HepG2 (cell line): ENCODE measurements around the gene GOLGA6D. TPM values are rescaled to one million over a fixed set of nuclear protein-coding genes. Genes with fewer than 3 reads are reported as not detected.
A peak's percentile ranks its signal among the peaks of the same experiment; 100 is the strongest.

ENCODE experiments used
- BCL6 ChIP-seq: IDR thresholded peaks from 2 replicates; pipeline ENCODE4 v1.6.1; 2016; ENCODE audit warnings: missing genetic modification reagents, missing compliant biosample characterization
- ETV5 ChIP-seq: IDR thresholded peaks from 2 replicates; pipeline ENCODE4 v1.6.1; 2018; ENCODE audit warnings: missing biosample characterization, missing genetic modification reagents, inconsistent platforms, borderline replicate concordance
- GABPB1 ChIP-seq: IDR thresholded peaks from 2 replicates; pipeline ENCODE4 v1.6.1; 2016; ENCODE audit warnings: mild to moderate bottlenecking, missing genetic modification reagents, moderate library complexity, missing compliant biosample characterization
- HBP1 ChIP-seq: IDR thresholded peaks from 2 replicates; pipeline ENCODE4 v1.6.1; 2016; ENCODE audit warnings: low read depth, control low read depth
- HMGXB4 ChIP-seq, 2 experiments: sonication (generic) in 1 of 2; formaldehyde crosslinking in 1 of 2; IDR thresholded peaks; 2 replicates each; pipeline versions ENCODE4 v1.4.0 to v1.6.1; 2018 to 2020; ENCODE audit warnings: missing genetic modification reagents in 2 of 2, borderline replicate concordance in 1 of 2, low read depth in 1 of 2, mild to moderate bottlenecking in 1 of 2, missing biosample characterization in 1 of 2
- HOXA3 ChIP-seq: sonication (generic); formaldehyde crosslinking; IDR thresholded peaks from 2 replicates; pipeline ENCODE4 v1.5.0; 2020; ENCODE audit warnings: missing genetic modification reagents
- IRF1 ChIP-seq: sonication (generic); formaldehyde crosslinking; IDR thresholded peaks from 2 replicates; pipeline ENCODE4 v1.4.0; 2020; ENCODE audit warnings: low read depth, mild to moderate bottlenecking, missing genetic modification reagents
- MAFF ChIP-seq: IDR thresholded peaks from 2 replicates; pipeline ENCODE4 v1.6.1; 2011; ENCODE audit warnings: low read depth, low read length, improper control_type of control experiment
- RARG ChIP-seq: sonication (generic); formaldehyde crosslinking; IDR thresholded peaks from 2 replicates; pipeline ENCODE4 v1.4.0; 2020; ENCODE audit warnings: low read depth, mild to moderate bottlenecking, missing genetic modification reagents
- SAP130 ChIP-seq: IDR thresholded peaks from 2 replicates; pipeline ENCODE4 v1.6.1; 2016; ENCODE audit warnings: low read depth
- SRSF1 ChIP-seq: fragments of 200-400 bp; formaldehyde crosslinking; optimal IDR thresholded peaks from 2 replicates; pipeline ENCODE3; 2017; ENCODE audit warnings: mild to moderate bottlenecking, low read depth, low read length, moderate library complexity
- STAG1 ChIP-seq: sonication (generic); formaldehyde crosslinking; IDR thresholded peaks from 2 replicates; pipeline ENCODE4 v1.4.0; 2020; ENCODE audit warnings: missing genetic modification reagents
- U2AF1 ChIP-seq: fragments of 200-400 bp; formaldehyde crosslinking; optimal IDR thresholded peaks from 2 replicates; pipeline ENCODE3; 2017; ENCODE audit warnings: mild to moderate bottlenecking, low read depth, low read length
- ZNF138 ChIP-seq: sonication (generic); formaldehyde crosslinking; IDR thresholded peaks from 2 replicates; pipeline ENCODE4 v1.5.0; 2020; ENCODE audit warnings: mild to moderate bottlenecking, low read depth, missing genetic modification reagents
- ZNF263 ChIP-seq: sonication (generic); formaldehyde crosslinking; IDR thresholded peaks from 2 replicates; pipeline ENCODE4 v1.4.0; 2020; ENCODE audit warnings: missing genetic modification reagents
- ZNF264 ChIP-seq: sonication (generic); formaldehyde crosslinking; IDR thresholded peaks from 2 replicates; pipeline ENCODE4 v1.4.0; 2020; ENCODE audit warnings: missing genetic modification reagents
- ZNF337 ChIP-seq: sonication (generic); formaldehyde crosslinking; IDR thresholded peaks from 2 replicates; pipeline ENCODE4 v1.5.1; 2020; ENCODE audit warnings: missing genetic modification reagents, low read depth, mild to moderate bottlenecking, borderline replicate concordance
- ZNF430 ChIP-seq: sonication (generic); formaldehyde crosslinking; IDR thresholded peaks from 2 replicates; pipeline ENCODE4 v1.9.0; 2021; ENCODE audit warnings: mild to moderate bottlenecking, missing genetic modification reagents
- ZNF552 ChIP-seq: sonication (generic); formaldehyde crosslinking; IDR thresholded peaks from 2 replicates; pipeline ENCODE4 v1.9.0; 2022; ENCODE audit warnings: missing genetic modification reagents, mild to moderate bottlenecking, borderline replicate concordance
- ZNF768 ChIP-seq: sonication (generic); formaldehyde crosslinking; IDR thresholded peaks from 2 replicates; pipeline ENCODE4 v1.4.0; 2020; ENCODE audit warnings: missing genetic modification reagents
- ZNF790 ChIP-seq: sonication (generic); formaldehyde crosslinking; IDR thresholded peaks from 2 replicates; pipeline ENCODE4 v1.8.0; 2022; ENCODE audit warnings: missing genetic modification reagents, mild to moderate bottlenecking, borderline replicate concordance
- polyA plus RNA-seq, 8 experiments: library from polyadenylated mRNA; depleted of rRNA in 3 of 8; stranded (reverse) in 7 of 8; unstranded in 1 of 8; fragments of >200 nt; fragmentation: Illumina TruSeq in 4 of 8; extraction: Trizol in 4 of 8; gene quantifications; 2 replicates each; pipeline versions ENCODE4 v1.2.1 to v1.2.3, GENCODE V29; 2011 to 2016; ENCODE audit warnings: low read depth in 4 of 8, missing spikeins in 1 of 8, mixed read lengths in 1 of 8; ENCODE audit not compliant: insufficient read depth in 1 of 8
- total RNA-seq, 5 experiments: library from RNA; depleted of rRNA; stranded (reverse); fragments of >200 nt; fragmentation: Illumina TruSeq; extraction: Trizol; gene quantifications; 2 replicates each; pipeline ENCODE4 v1.2.3, GENCODE V29; 2016; ENCODE audit warnings: low read depth in 1 of 5
- TF ChIP-seq, protein P1 (sequence below): sonication (generic); formaldehyde crosslinking; IDR thresholded peaks from 2 replicates; pipeline ENCODE4 v1.9.0; 2021; ENCODE audit warnings: missing genetic modification reagents, borderline replicate concordance
- TF ChIP-seq, protein P2 (sequence below): sonication (generic); IDR thresholded peaks from 2 replicates; pipeline ENCODE4 v1.6.1; 2016; ENCODE audit warnings: low read depth, borderline replicate concordance

The GOLGA6D gene
- total and polyA plus RNA-seq, 2 of the 13 experiments (the other 11 are each of a cell fraction or from before 2014, with no cell fraction given): 0.04 TPM; not detected in 1

- TF ChIP-seq SAP130 (CRISPR knock-in tag) (no peak), ZNF430 (CRISPR knock-in tag) (no peak), HBP1 (CRISPR knock-in tag) (no peak), ZNF264 (CRISPR knock-in tag) (0 out of 2 replicates have a peak, but pooled peaks have one; percentile 22), RARG (CRISPR knock-in tag) (no peak), GABPB1 (0 out of 2 replicates have a peak, but pooled peaks have one; percentile 17), ZNF337 (CRISPR knock-in tag) (no peak), SRSF1 (no peak), ZNF263 (CRISPR knock-in tag) (0 out of 2 replicates have a peak, but pooled peaks have one; percentile 38), HMGXB4 (CRISPR knock-in tag; IDR thresholded peaks at IDR 0.05; ENCODE audit: borderline replicate concordance in 1 of 2, low read depth in 1 of 2) (peak in 1 of 2 experiments; percentile 59; a peak in 2 of 4 replicates), BCL6 (CRISPR knock-in tag) (peak; percentile 72), ZNF790 (peak; percentile 35; the same call in 1 of the 2 replicates), IRF1 (CRISPR knock-in tag) (no peak), ZNF552 (CRISPR knock-in tag) (no peak), ZNF768 (CRISPR knock-in tag) (peak; percentile 41; the same call in 1 of the 2 replicates), ETV5 (CRISPR knock-in tag) (peak; percentile 23; the same call in 1 of the 2 replicates), STAG1 (CRISPR knock-in tag) (peak; percentile 92), U2AF1 (no peak), HOXA3 (CRISPR knock-in tag) (0 out of 2 replicates have a peak, but pooled peaks have one; percentile 31), ZNF138 (CRISPR knock-in tag) (no peak), MAFF (no peak)
- TF ChIP-seq, protein P1, sequence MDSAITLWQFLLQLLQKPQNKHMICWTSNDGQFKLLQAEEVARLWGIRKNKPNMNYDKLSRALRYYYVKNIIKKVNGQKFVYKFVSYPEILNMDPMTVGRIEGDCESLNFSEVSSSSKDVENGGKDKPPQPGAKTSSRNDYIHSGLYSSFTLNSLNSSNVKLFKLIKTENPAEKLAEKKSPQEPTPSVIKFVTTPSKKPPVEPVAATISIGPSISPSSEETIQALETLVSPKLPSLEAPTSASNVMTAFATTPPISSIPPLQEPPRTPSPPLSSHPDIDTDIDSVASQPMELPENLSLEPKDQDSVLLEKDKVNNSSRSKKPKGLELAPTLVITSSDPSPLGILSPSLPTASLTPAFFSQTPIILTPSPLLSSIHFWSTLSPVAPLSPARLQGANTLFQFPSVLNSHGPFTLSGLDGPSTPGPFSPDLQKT (CRISPR knock-in tag): no peak
- TF ChIP-seq, protein P2, sequence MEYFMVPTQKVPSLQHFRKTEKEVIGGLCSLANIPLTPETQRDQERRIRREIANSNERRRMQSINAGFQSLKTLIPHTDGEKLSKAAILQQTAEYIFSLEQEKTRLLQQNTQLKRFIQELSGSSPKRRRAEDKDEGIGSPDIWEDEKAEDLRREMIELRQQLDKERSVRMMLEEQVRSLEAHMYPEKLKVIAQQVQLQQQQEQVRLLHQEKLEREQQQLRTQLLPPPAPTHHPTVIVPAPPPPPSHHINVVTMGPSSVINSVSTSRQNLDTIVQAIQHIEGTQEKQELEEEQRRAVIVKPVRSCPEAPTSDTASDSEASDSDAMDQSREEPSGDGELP: peak; percentile 69; the same call in 1 of the 2 replicates
These were observed 25.2 kb downstream of the GOLGA6D start (continued) for GRCh38 chr15:75307778-75308390.
